SK-N-SH (cell line): ENCODE data around the gene UBE2N. TPM values are rescaled to one million over a fixed set of nuclear protein-coding genes. Genes with fewer than 3 reads are reported as not detected.
A peak's percentile ranks its signal among the peaks of the same experiment; 100 is the strongest.

ENCODE experiments used
- CTCF ChIA-PET: fragments of 300-600, 350-600 bp; formaldehyde crosslinking; extraction: SDS; loops from one replicate; lab custom pipeline; 2021; lab: Yijun Ruan, JAX
- POLR2A ChIA-PET: fragments of 350-600 bp; sonication (Branson Sonifier 250); formaldehyde crosslinking; extraction: SDS; loops from one replicate; lab custom pipeline; 2020; ENCODE audit warnings: antibody characterized with exemption, inconsistent platforms; lab: Yijun Ruan, JAX
- DNase-seq: peaks from one replicate; pipeline ENCODE4 v3.0.0; 2012
- H2AFZ ChIP-seq: fragments of 200-600 bp; sonication (generic); 2 replicates; pipeline ENCODE4 v1.8.1; 2016; ENCODE audit warnings: antibody characterized with exemption, mild to moderate bottlenecking, low read depth
- H3F3A ChIP-seq: fragments of 200-600 bp; sonication (generic); replicated peaks from 2 replicates; pipeline ENCODE3; 2016; ENCODE audit warnings: antibody characterized with exemption, mild to moderate bottlenecking; ENCODE audit not compliant: insufficient read depth
- H3K27ac ChIP-seq, 2 experiments: fragments of 200-500 bp in 1 of 2; fragments of 200-600 bp in 1 of 2; sonication (Bioruptor generic) in 1 of 2; sonication (generic), shearing (Covaris generic) in 1 of 2; 2 replicates each; pipeline versions ENCODE4 v1.5.1 to v1.6.1; 2014 to 2016; ENCODE audit warnings: low read depth in 2 of 2, inconsistent platforms in 1 of 2, low read length in 1 of 2, mild to moderate bottlenecking in 1 of 2, mixed read lengths in 1 of 2
- H3K27me3 ChIP-seq: fragments of 200-600 bp; sonication (generic), shearing (Covaris generic); 2 replicates; pipeline ENCODE4 v1.6.1; 2016; ENCODE audit warnings: mixed run types; ENCODE audit not compliant: insufficient read depth
- H3K36me3 ChIP-seq, 2 experiments: fragments of 200-500 bp in 1 of 2; fragments of 200-600 bp in 1 of 2; sonication (Bioruptor generic) in 1 of 2; sonication (generic) in 1 of 2; replicated peaks in 1 of 2; 2 replicates each; pipeline versions ENCODE3 to v1.5.1; 2014 to 2016; ENCODE audit warnings: low read length in 1 of 2, mild to moderate bottlenecking in 1 of 2; ENCODE audit not compliant: insufficient read depth in 2 of 2, control insufficient read depth in 1 of 2
- H3K4me1 ChIP-seq, 2 experiments: fragments of 200-500 bp in 1 of 2; fragments of 200-600 bp in 1 of 2; sonication (Bioruptor generic) in 1 of 2; sonication (generic), shearing (Covaris generic) in 1 of 2; 2 replicates each; pipeline versions ENCODE4 v1.5.1 to v1.6.1; 2014 to 2016; ENCODE audit warnings: low read depth in 1 of 2, low read length in 1 of 2, mixed run types in 1 of 2; ENCODE audit not compliant: insufficient read depth in 2 of 2, control insufficient read depth in 1 of 2
- H3K4me2 ChIP-seq: fragments of 200-600 bp; sonication (generic), shearing (Covaris generic); 2 replicates; pipeline ENCODE4 v1.6.1; 2017; ENCODE audit warnings: mixed run types
- H3K4me3 ChIP-seq, 2 experiments: fragments of 200-500 bp in 1 of 2; fragments of 200-600 bp in 1 of 2; sonication (Bioruptor generic) in 1 of 2; sonication (generic), shearing (Covaris generic) in 1 of 2; 2 replicates each; pipeline versions ENCODE4 v1.5.1 to v1.8.1; 2014 to 2016; ENCODE audit warnings: low read depth in 2 of 2, inconsistent platforms in 1 of 2, low read length in 1 of 2, mild to moderate bottlenecking in 1 of 2, mixed read lengths in 1 of 2, moderate library complexity in 1 of 2
- H3K79me2 ChIP-seq: fragments of 200-600 bp; sonication (generic); 2 replicates; pipeline ENCODE4 v1.8.1; 2017; ENCODE audit warnings: mild to moderate bottlenecking; ENCODE audit not compliant: insufficient read depth
- H3K9ac ChIP-seq: fragments of 200-600 bp; sonication (generic); 2 replicates; pipeline ENCODE4 v1.6.1; 2017; ENCODE audit warnings: mixed run types
- H3K9me2 ChIP-seq: fragments of 200-600 bp; sonication (generic); 2 replicates; pipeline ENCODE4 v1.6.1; 2017; ENCODE audit warnings: mixed run types
- H3K9me3 ChIP-seq: fragments of 200-600 bp; sonication (generic); 2 replicates; pipeline ENCODE4 v1.6.1; 2017; ENCODE audit warnings: mixed run types, mild to moderate bottlenecking, moderate library complexity
- H4K20me1 ChIP-seq: fragments of 200-600 bp; sonication (generic); 2 replicates; pipeline ENCODE4 v1.6.1; 2017; ENCODE audit warnings: mild to moderate bottlenecking, mixed run types; ENCODE audit not compliant: insufficient read depth
- CHD2 ChIP-seq: fragments of 150-350 bp; IDR thresholded peaks from 2 replicates; pipeline ENCODE4 v1.6.1; 2018; ENCODE audit warnings: low read length; ENCODE audit not compliant: partially characterized antibody
- CTCF ChIP-seq: fragments of 200-600 bp; sonication (generic); IDR thresholded peaks from 2 replicates; pipeline ENCODE4 v1.6.1; 2017; ENCODE audit warnings: antibody characterized with exemption, mild to moderate bottlenecking, moderate library complexity
- ELF1 ChIP-seq: IDR thresholded peaks from 2 replicates; pipeline ENCODE4 v1.4.0; 2012
- EZH2phosphoT487 ChIP-seq: fragments of 200-600 bp; sonication (generic); IDR thresholded peaks from 2 replicates; pipeline ENCODE4 v1.6.1; 2017; ENCODE audit warnings: low read depth, mixed run types, mild to moderate bottlenecking, antibody characterized with exemption, moderate library complexity, borderline replicate concordance
- FOXJ3 ChIP-seq: sonication (generic); formaldehyde crosslinking; IDR thresholded peaks from 2 replicates; pipeline ENCODE4 v1.5.1; 2020; ENCODE audit warnings: mild to moderate bottlenecking, missing genetic modification reagents
- GABPA ChIP-seq: IDR thresholded peaks from 2 replicates; pipeline ENCODE4 v1.4.0; 2012; ENCODE audit warnings: low read depth, mild to moderate bottlenecking
- JUND ChIP-seq: IDR thresholded peaks from 2 replicates; pipeline ENCODE4 v1.4.0; 2012
- MEF2A ChIP-seq: IDR thresholded peaks from 2 replicates; pipeline ENCODE4 v1.4.0; 2012; ENCODE audit warnings: low read depth, borderline replicate concordance
- MXI1 ChIP-seq: IDR thresholded peaks from 2 replicates; pipeline ENCODE4 v1.6.1; 2012; ENCODE audit warnings: mild to moderate bottlenecking, low read depth, low read length, improper control_type of control experiment
- NFIC ChIP-seq: IDR thresholded peaks from 2 replicates; pipeline ENCODE4 v1.4.0; 2012; ENCODE audit warnings: borderline replicate concordance
- NRF1 ChIP-seq: IDR thresholded peaks from 2 replicates; pipeline ENCODE4 v1.6.1; 2012; ENCODE audit warnings: low read depth, mild to moderate bottlenecking, low read length
- POLR2AphosphoS5 ChIP-seq: IDR thresholded peaks from 2 replicates; pipeline ENCODE4 v1.6.1; 2012; ENCODE audit warnings: low read depth, low read length
- RAD21 ChIP-seq: IDR thresholded peaks from 2 replicates; pipeline ENCODE4 v1.6.1; 2012; ENCODE audit warnings: mild to moderate bottlenecking, low read length
- RCOR1 ChIP-seq: fragments of 150-350 bp; IDR thresholded peaks from 2 replicates; pipeline ENCODE4 v1.6.1; 2017; ENCODE audit warnings: antibody characterized with exemption, low read length
- REST ChIP-seq: IDR thresholded peaks from 2 replicates; pipeline ENCODE4 v1.6.1; 2012; ENCODE audit warnings: mild to moderate bottlenecking, low read depth, low read length, moderate library complexity
- RFX5 ChIP-seq: IDR thresholded peaks from 2 replicates; pipeline ENCODE4 v1.6.1; 2012; ENCODE audit warnings: mild to moderate bottlenecking, improper control_type of control experiment, low read length
- SIN3A ChIP-seq: IDR thresholded peaks from 2 replicates; pipeline ENCODE4 v1.6.1; 2012; ENCODE audit warnings: low read depth, mild to moderate bottlenecking, low read length, moderate library complexity, borderline replicate concordance
- SMC3 ChIP-seq: IDR thresholded peaks from 2 replicates; pipeline ENCODE4 v1.6.1; 2012; ENCODE audit warnings: low read depth, low read length, improper control_type of control experiment
- TAF1 ChIP-seq: IDR thresholded peaks from 2 replicates; pipeline ENCODE4 v1.6.1; 2012; ENCODE audit warnings: low read depth, mild to moderate bottlenecking, low read length, moderate library complexity, borderline replicate concordance
- TCF12 ChIP-seq: IDR thresholded peaks from 2 replicates; pipeline ENCODE4 v1.4.0; 2012
- YY1 ChIP-seq: IDR thresholded peaks from 2 replicates; pipeline ENCODE4 v1.4.0; 2012; ENCODE audit warnings: low read depth, mild to moderate bottlenecking
- ZBTB33 ChIP-seq: IDR thresholded peaks from 2 replicates; pipeline ENCODE4 v1.4.0; 2012; ENCODE audit warnings: low read depth, borderline replicate concordance
- WGBS: methylation state at CpG from one replicate; pipeline ENCODE4 v1.1.6; 2017; ENCODE audit warnings: low lambda C conversion rate; 5-methylcytosine and 5-hydroxymethylcytosine counted together
- polyA plus RNA-seq, 3 experiments: library from polyadenylated mRNA; depleted of rRNA; stranded (reverse); fragments of >200 nt; gene quantifications; 2 replicates each; pipeline ENCODE4 v1.2.3, GENCODE V29; 2012
- TF ChIP-seq, protein P1 (sequence below): IDR thresholded peaks from 2 replicates; pipeline ENCODE4; 2012
- TF ChIP-seq, protein P2 (sequence below): IDR thresholded peaks from 2 replicates; pipeline ENCODE4 v1.4.0; 2012; ENCODE audit warnings: low read depth
- TF ChIP-seq, protein P3 (sequence below): IDR thresholded peaks from 2 replicates; pipeline ENCODE4 v1.4.0; 2012; ENCODE audit warnings: low read depth, borderline replicate concordance

Gene UBE2N
- polyA plus RNA-seq, 1 of the 3 experiments (the other 2 are of a cell fraction), result 102 TPM

DNA sequence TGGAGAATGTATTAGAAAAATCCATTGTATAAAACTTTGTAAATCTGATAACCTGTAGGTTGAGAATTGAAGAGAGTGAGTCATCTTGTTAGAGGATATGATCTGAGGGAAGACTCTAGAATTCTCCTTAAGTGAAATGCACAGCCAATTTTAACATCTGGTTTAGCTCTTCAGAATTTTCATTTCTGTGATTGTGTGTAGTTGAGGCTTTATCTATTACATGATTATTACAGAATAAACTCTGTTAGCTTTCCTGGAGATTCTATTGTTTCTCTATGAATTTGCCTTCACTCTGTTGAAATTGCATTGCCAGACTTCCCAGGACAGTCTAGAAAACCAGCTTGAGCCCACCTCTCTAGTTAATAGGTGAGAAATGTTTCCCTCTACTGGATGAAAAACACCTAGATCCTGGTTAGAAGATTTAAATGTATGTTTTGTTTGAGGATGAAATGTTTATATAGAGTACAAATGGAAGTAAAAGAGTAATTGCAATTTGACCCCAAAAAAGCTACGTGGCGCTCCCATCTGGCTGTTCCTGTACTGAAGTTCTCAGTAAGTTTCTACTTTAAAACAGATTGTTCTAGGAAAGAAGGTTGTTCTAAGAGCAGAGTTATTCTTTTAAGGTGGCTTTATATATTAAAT lies 61.1 kb downstream of the UBE2N start:
- peaks cover 68% of the 10 kb centered on the region for H4K20me1 ChIP-seq
- TF ChIP-seq NFIC (no peak), EZH2phosphoT487 (no peak), POLR2AphosphoS5 (peak; percentile 45; the same call in 1 of the 2 replicates), RAD21 (peak; percentile 69), CTCF (peak; percentile 55), GABPA (no peak), MXI1 (no peak), TCF12 (peak; percentile 72), RCOR1 (no peak), SMC3 (peak; percentile 44; the same call in 1 of the 2 replicates), TAF1 (no peak), FOXJ3 (no peak), NRF1 (no peak), MEF2A (no peak), CHD2 (no peak), ZBTB33 (no peak), JUND (peak; percentile 44; the same call in 1 of the 2 replicates), REST (no peak), YY1 (no peak), SIN3A (no peak), RFX5 (no peak), ELF1 (no peak)
- TF ChIP-seq, protein P1, sequence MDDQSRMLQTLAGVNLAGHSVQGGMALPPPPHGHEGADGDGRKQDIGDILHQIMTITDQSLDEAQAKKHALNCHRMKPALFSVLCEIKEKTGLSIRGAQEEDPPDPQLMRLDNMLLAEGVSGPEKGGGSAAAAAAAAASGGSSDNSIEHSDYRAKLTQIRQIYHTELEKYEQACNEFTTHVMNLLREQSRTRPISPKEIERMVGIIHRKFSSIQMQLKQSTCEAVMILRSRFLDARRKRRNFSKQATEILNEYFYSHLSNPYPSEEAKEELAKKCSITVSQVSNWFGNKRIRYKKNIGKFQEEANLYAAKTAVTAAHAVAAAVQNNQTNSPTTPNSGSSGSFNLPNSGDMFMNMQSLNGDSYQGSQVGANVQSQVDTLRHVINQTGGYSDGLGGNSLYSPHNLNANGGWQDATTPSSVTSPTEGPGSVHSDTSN, result peak; percentile 17; the same call in 1 of the 2 replicates
- TF ChIP-seq, protein P2, sequence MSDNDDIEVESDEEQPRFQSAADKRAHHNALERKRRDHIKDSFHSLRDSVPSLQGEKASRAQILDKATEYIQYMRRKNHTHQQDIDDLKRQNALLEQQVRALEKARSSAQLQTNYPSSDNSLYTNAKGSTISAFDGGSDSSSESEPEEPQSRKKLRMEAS, result no peak
- TF ChIP-seq, protein P3, sequence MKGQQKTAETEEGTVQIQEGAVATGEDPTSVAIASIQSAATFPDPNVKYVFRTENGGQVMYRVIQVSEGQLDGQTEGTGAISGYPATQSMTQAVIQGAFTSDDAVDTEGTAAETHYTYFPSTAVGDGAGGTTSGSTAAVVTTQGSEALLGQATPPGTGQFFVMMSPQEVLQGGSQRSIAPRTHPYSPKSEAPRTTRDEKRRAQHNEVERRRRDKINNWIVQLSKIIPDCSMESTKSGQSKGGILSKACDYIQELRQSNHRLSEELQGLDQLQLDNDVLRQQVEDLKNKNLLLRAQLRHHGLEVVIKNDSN, result no peak

More for the DNA sequence above, 61.1 kb downstream of the UBE2N start:
- peaks cover 11% of the 10 kb centered on the region for H3F3A ChIP-seq
- peaks cover 9 to 15% of the 10 kb centered on the region in 2 experiments; a peak in 3 of 4 replicates for H3K4me1 ChIP-seq
- no peak overlapping the region for H2AFZ ChIP-seq
- peak overlapping the region; percentile 73 to 88 for H3K4me3 ChIP-seq
- no peaks in the 10 kb centered on the region for H3K9me3 ChIP-seq
- H3K79me2 ChIP-seq, result peaks cover 75% of the 10 kb centered on the region
- no peaks in the 10 kb centered on the region for H3K9me2 ChIP-seq
- peak overlapping the region; percentile 85 for H3K9ac ChIP-seq
- ChIA-PET POLR2A (no interaction called here), CTCF (interaction anchor here (0.6 to 2.0 kb wide), 23 partner anchors 9 to 485 kb away, joined by 3 to 23 read pairs (median 3); no protein-coding TSS in a partner anchor)
- peak overlapping the region; percentile 86 to 88 for H3K27ac ChIP-seq
- H3K4me2 ChIP-seq, result peak overlapping the region; percentile 82
- 79% methylated on average over 2 of the region's 2 CpGs for WGBS
- H3K27me3 ChIP-seq, result no peaks in the 10 kb centered on the region
- peak; percentile 50 for DNase-seq
- H3K36me3 ChIP-seq, result peaks cover 5 to 14% of the 10 kb centered on the region in 2 experiments
